Sciatic nerve (tissue), 2 donors: ENCODE measurements around the gene SH3TC1. TPM values are rescaled to one million over a fixed set of nuclear protein-coding genes. Genes with fewer than 3 reads are reported as not detected.
A peak's percentile ranks its signal among the peaks of the same experiment; 100 is the strongest.

Experiments
- ATAC-seq: fragments of 200-7000 bp; cut with Tn5 transposase; one replicate; pipeline ENCODE4 v1.9.1; 2020; ENCODE audit warnings: mild to moderate bottlenecking, moderate library complexity
- DNase-seq: peaks from one replicate; pipeline ENCODE4 v3.0.0-alpha.2; 2020; ENCODE audit warnings: low spot score
- intact Hi-C: fragments of 100-400 bp; cut with DNase I; formaldehyde crosslinking; loops from one replicate; pipeline ENCODE4 v1.14.2; 2022
- total RNA-seq: library from RNA; stranded (reverse); fragmentation: NEBNext Ultra II Directional; extraction: Animal tissue kit (Norgen Biotek cat#: 25700); gene quantifications from one replicate; pipeline ENCODE4 v1.2.1, GENCODE V29; 2021
- donor health status: DM: no; HTN: no; CAD: no.
- donor health status: DM: no; HTN: no; CAD: no.

SH3TC1 gene
- total RNA-seq, 1 donor from 2014 or later: 52.2 TPM

DNA sequence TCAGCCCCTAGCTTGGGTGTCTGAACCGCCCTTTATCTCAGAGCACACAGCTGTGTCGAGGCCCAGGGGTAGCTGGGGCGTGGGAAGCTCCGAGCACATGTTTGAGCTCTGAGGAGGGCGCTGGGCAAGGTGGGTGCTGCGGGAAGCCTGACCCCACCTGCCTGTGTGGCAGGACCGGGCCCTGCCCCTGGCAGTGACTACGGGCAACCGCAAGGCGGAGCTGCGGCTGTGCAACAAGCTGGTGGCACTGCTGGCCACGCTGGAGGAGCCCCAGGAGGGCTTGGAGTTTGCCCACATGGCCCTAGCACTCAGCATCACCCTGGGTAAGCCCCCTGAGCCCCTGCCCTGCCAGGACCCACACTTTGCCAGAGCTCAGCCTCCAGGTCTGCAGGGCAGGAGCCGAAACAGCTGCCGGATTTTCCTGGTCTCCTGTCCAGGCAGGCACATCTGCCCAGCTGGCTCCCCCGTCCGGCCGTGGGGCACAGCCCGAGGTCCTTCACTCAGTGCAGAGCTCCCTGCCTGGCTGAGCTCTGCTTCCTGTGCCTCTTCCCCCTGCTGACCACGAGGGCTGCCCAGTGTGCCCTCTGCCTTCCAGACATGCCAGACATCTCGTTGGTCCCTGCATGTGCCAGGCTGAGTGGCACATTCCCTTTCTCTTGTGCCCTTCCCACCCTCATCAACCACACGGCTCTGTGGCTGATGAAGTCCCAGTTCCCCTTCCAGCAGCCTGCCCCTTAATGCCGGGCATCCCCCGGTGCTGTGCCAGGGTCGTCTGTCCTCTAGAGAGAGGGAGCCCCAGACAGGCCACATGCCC, 37.2 kb downstream of the SH3TC1 start:
- ATAC-seq (no peak), DNase-seq (no peak)
- intact Hi-C loops: loop anchor here (5.0 kb wide), 1 partner anchor 1604 kb away; no protein-coding TSS in a partner anchor

DNA sequence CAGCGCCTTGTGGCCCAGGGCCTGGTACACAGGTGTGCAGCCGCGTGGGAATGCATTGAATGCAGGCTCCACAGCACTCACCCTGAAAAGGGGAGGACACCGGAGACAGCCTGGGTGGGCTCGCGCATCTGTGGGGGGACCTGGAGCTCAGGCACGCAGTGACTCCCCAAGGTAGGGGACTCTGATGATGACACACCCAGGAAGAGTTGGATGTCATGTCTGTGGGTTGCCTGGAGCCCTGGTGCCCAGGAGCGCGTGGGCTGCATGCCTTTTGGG, 37.8 kb downstream of the SH3TC1 start:
- no peak for DNase-seq
- intact Hi-C loops: loop anchor here (5.0 kb wide), 1 partner anchor 1605 kb away; no protein-coding TSS in a partner anchor
- ATAC-seq: no peak

DNA sequence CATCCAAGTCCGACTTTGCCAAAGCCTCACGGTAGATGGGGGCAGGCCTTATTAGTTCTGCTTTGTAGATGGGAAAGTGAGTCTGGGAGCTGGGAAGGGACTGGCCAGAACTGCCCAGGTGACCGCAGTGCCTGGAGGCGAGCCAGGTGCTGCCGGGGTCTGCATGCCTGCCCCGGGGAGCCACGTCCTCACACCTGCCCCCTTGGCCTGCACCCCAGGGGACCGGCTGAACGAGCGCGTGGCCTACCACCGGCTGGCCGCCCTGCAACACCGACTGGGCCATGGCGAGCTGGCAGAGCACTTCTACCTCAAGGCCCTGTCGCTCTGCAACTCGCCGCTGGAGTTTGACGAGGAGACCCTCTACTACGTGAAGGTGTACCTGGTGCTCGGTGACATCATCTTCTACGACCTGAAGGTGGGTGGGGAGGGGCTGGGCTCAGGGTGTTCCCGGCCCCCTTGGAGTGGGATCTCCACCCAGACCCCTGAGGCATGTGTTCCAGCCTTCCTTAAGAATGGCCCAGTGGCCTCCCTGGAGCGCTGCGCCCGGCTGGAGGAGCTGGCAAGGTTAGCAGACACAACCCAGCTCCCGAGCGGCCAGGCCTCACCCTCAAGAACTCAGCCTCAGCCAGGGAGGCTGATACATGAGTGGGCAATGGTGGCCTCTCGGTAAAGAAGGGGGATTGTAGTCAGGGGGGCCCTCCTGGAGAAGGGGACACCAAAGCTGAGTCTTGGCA, 38.3 kb downstream of the SH3TC1 start:
- DNase-seq (no peak), ATAC-seq (no peak)
- intact Hi-C loops: loop anchor here (5.0 kb wide), 1 partner anchor 1605 kb away; no protein-coding TSS in a partner anchor

DNA sequence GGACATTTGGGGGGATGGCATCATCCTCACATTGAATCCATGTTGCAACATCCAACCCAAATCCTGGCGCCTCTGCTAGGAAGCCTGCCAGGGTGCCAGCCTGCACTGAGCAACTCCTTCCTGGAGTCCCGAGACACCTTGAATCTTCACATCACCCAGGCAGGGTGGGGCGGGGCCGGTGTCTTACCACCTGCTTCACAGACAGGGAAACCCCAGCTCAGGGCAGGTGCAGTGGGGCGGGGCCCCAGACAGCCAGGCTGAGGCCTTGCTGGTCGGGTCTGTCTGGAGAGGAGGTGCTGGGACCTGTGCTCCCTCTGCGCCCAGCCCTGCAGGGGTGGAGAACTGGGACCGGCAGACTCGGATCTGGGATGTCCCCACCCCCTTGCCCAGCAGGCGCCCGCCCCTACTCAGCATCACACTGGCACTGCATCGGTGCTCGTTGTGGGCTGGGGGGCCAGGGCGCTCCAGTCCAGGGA, 39.0 kb downstream of the SH3TC1 start:
- intact Hi-C loops: loop anchor here (5.0 kb wide), 1 partner anchor 1606 kb away; no protein-coding TSS in a partner anchor
- ATAC-seq: no peak

DNA sequence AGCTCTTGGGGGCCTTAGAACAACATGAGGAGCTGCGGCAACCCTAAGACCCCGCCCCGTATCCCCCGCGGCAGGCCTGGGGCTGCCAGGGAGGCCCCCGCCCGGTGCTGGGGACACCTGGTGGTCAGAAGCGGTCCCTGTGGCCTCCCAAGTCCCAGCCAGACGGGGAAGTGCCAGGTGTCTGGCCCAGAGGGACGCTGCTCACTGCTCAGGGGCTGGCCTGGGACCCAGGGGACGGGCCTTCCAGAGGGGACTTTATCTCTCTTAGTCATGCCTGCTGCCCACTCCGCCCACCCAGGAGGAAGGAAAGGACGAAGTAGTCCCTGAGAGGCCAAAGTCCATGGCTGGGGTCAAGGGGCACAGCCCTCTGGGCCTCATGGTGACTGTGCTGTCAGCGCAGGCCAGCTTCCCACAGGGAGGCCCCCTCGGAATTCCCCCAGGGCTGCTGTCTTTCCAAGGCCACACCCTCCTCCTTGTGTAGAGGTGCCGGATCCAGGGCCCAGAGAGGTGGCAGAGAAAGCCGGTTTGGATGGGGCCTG, 39.5 kb downstream of the SH3TC1 start:
- ATAC-seq: no peak
- intact Hi-C loops: loop anchor here (5.0 kb wide), 1 partner anchor 1606 kb away; no protein-coding TSS in a partner anchor

More for the DNA sequence above, 39.0 kb downstream of the SH3TC1 start:
- no peak for DNase-seq

DNA sequence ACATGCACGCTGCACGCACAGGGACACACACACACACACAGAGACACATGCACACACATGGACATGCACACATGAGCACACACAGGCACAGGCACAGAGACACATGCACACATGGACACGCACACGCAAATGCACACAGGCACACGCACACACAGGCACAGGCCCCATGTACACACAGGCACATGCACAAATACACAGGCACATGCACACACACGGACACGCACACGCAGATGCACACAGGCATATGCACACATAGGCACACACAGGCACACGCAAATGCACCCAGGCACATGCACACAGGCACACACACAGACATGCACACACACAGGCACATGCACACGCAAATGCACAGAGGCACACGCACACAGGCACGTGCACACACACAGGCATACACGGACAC, 40.1 kb downstream of the SH3TC1 start:
- DNase-seq (no peak), ATAC-seq (no peak)
- intact Hi-C loops: loop anchor here (5.0 kb wide), 1 partner anchor 1607 kb away; no protein-coding TSS in a partner anchor

More for the DNA sequence above, 39.5 kb downstream of the SH3TC1 start:
- DNase-seq: no peak

DNA sequence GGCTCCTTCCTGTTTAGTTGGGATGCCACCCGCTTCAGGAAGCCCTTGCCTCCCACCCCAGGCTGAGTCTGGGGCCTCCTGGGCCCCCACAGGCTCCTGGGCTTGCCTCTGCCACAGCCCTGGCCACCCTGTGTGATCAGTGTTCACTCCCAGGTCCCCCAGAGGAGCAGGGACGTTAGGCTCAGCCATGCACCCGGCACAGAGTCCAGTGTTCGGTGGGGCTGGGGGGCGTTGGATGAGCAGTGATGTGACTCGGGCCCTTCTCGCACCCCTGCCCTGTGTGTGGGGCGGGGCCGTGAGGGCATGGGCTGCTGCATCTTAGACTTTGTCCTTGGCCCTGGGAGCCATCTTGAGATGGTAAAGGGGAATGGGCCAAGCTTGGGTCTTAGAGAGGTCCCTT, 40.6 kb downstream of the SH3TC1 start:
- intact Hi-C loops: loop anchor here (5.0 kb wide), 1 partner anchor 1607 kb away; no protein-coding TSS in a partner anchor
- ATAC-seq: no peak
- DNase-seq: no peak

DNA sequence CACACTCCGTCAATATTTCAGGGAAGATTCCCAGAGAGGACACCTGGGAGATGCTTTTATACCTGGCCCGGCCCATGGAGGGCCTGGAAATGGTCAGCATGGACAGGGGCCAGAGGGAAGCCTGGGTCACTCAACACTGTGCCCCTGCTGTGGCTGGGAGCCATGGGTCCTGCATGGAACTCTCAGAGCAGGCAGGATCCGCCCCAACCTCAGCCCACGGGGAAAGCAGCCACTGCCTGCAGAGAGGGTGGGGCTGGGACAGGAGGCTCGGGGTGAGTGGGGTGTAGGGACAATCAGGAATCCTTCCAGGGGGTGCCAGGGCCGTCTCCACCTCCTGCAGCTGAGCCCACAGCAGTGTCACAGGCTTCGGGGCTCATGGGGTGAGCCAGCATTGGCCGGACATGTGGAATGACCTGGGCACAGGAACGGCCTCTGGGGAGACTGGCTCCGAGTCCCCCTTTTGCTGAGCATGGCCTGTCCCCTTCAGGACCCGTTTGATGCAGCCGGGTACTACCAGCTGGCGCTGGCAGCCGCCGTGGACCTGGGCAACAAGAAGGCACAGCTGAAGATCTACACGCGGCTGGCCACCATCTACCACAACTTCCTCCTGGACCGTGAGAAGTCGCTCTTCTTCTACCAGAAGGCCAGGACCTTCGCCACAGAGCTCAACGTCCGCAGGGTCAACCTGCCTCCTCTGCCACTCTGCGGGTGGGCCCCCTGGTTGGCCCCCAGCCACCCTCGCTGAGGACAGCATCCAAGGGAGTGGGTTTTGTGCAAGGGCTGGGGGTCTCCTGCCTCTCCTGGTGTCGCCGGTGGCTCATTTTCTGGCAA, 41.3 kb downstream of the SH3TC1 start:
- DNase-seq: no peak
- ATAC-seq: no peak
- intact Hi-C loops: no loop called here

DNA sequence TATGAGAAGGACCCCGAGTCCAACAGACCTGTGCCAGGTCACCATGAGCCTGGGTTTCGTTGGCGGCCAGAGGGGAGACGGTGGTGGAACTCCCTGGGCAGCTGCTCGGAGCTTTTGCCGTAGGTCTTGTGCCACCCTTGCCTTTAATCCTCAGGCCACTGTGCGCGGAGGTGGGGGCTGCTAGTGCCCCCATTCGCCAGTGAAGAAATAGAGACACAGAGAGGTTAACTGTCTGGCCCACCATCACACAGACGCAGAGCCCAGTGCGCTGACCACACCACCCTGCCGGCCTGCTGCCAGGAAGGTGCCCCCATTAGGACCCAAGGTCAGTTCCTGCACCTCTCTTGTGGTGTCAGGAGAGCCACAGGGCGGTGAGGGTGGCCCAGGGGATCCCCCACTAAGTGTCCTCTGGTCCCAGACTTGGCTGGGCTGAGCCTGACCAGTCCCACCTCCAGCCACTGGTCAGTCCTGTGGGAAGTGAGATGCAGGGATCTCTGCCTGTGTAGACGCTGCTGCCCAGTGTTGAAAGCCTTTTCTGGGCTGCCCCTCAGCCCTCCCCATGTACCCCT, 42.2 kb downstream of the SH3TC1 start:
- peak; percentile 3 for ATAC-seq

DNA sequence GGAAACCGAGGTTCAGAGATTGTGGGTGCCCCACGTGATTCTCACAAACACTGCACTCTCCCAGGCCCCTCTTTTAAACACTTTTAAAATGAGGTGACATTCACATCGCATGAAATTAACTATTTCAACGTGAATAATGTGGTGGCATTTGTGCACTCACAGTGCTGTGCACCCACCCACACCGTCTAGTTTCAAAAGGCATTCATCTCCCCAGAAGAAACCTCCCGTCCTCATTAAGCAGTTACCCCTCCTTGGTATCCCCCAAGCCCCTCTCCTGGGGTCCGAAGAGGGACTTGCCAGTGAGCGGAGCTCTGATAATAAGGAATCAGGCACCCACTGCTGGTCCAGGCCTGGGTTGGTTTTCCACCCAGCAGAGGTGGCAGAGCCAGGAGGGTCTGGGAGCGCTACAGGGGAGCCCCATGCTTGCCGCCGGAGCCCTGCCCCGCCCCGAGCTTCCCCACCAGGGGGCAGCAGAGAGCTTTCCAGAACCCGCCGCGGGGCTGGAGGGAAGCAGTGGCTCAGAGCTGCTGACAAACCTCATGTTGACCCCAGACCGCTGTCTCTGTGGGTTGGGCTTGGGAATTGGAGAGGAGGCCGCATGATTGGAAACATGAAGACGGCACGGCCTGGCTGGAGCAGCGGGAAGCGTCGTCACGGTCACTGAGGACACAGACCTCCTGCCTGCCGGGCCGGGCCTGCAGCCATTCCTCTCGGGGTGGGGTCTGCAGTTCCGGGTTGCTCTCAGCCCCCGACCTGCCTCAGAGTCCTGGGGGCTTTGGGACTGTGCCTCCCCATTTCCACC, 43.0 kb downstream of the SH3TC1 start:
- intact Hi-C loops: loop anchor here (2.0 kb wide), 1 partner anchor 161 kb away; no protein-coding TSS in a partner anchor
- peak; percentile 96 for DNase-seq
- peak; percentile 93 for ATAC-seq

More for the DNA sequence above, 42.2 kb downstream of the SH3TC1 start:
- intact Hi-C loops: no loop called here
- DNase-seq: no peak

DNA sequence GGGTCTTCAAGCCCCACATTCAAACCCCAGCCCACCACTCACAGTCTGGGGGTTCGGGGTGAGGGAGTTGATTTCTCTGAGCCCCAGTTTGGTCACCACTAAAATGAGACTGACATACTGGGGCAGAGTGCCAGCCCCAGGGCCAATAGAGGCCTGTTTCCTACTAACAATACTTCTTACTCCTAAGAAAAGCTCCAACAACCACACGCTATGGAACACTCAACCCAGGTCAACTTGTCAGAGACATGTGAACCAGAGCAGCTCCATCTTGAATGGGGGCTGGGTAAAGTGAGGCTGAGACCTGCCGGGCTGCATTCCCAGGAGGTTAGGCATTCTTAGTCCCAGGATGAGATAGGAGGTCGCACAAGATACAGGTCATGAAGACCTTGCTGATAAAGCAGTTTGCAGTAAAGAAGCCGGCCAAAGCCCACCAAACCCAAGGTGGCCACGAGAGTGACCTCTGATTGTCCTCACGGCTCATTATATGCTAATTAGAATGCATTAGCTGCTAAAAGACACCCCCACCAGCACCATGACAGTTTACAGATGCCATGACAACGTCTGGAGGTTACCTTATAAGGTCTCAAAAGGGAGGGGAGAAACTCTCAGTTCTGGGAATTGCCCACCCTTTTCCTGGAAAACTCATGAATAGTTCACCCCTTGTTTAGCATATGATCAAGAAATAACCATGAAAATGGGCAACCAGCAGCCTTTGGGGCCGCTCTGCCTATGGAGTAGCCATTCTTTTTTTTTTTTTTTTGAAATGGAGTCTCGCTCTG, 43.9 kb downstream of the SH3TC1 start:
- intact Hi-C loops: loop anchor here (2.0 kb wide), 1 partner anchor 160 kb away; no protein-coding TSS in a partner anchor

DNA sequence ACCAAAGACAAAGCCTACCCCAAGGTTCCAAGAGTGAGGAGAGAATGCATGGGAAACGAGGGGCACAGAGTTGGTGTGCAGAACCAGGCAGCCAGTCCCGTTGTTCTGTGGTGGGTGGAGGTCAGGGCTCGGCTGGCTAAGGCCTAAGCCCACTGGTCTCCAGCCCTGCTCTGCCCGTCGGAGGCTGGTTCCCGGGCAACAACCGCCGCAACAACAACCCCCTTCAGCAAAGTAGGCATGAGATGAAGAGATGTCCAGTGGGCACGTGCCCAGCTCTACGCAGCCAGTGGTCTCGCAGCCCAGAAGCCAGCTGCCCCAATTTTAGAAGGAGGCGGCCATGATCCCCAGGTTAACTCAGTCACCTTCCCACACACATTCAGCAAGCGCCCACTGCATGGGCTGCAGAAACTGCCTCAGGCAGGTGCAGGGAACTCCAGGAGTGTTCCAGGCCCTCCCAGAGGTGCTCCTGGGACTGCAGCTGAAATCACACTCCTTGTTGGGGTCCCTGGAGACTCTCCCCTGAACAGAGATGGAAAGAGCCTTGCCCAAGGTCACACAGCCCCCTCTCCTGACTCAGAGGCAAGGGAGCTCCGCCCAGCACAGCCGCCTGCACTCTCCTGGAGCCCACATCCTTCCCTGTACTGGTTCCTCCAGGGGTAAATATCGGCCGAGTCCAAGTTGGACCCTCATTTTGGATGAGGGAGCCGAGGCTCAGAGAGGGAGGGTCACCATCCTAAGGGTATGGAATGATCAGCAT, 45.1 kb downstream of the SH3TC1 start:
- DNase-seq (no peak), ATAC-seq (no peak)
- intact Hi-C loops: no loop called here

More for the DNA sequence above, 43.9 kb downstream of the SH3TC1 start:
- peak; percentile 1 for ATAC-seq
- no peak for DNase-seq

DNA sequence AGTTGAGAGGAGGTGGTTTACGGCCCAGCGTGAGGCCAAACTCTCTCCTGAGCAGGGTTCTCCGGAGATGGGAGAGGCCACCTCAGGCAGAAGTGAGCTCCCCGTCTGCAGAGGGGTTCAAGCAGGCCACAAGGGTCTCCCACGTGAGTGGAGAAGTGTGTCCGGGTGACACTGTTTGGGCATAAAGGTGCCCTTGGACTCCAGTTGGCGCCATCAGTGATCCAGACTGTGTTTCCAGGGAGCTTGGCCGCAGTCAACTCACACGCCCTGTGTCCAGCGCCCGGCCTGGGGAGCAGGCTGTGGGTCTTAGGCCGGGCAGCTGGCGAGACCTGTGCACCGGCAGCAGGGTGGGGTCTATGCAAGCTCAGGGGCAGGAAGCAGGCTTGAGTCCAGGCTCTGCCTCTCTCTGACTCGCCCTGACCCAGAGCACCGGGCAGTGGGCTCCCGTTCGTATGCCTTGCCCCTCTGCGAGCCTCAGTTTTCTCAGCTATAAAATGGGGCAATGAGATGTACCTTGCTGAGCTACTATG, 45.9 kb downstream of the SH3TC1 start:
- no peak for ATAC-seq
- intact Hi-C loops: no loop called here
- DNase-seq: no peak

DNA sequence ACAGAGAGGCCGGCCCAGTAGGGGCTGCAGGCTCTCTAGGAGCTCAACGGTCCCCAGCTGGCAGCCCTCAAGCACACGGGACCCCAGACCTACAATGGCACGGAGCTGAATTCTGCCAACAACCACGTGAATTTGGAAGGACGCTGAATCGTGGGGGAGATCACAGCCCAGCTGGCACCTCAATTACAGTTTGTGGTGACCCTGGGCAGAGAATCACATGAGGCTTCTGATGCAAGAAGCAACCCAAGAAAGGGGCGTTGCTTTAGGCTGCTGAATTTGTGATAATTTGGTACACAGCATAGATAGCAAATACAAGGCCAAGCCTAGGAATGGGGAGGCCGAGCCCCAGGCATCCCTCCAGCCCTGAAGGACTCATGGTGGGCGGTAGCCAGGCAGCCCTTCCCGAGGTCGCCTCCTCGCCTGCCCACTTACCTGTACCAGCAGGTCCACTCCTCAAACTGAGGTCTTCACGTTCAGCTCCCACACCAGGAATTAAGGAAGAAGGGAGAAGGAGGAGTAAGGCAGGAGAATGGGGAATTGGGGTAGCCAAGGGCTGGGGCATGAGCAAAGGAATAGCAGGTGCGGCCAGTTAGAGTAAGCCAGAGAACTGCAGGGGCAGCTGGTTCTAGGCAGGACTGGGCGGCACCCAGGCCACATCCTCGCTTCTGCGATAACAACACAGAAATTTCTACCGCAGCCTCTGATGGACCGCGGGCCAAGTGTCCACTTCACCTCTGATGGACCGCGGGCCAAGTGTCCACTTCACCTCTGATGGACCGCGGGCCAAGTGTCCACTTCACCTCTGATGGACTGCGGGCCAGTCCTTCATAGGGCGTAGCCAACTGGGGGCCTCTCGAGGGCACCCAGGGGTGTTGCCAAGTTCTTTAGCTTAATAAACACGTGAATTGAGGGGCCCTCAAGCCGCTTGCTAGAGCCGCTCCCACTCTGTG, 47.1 kb downstream of the SH3TC1 start:
- DNase-seq: no peak
- intact Hi-C loops: no loop called here
- ATAC-seq: no peak
